Heart right ventricle (tissue), 16 donors: Measurements from ENCODE around the gene KNDC1. TPM values are rescaled to one million over a fixed set of nuclear protein-coding genes. Genes with fewer than 3 reads are reported as not detected.

Experiments
- ATAC-seq, 8 donors: fragments of 200-7000 bp; cut with Tn5 transposase; one replicate each; pipeline ENCODE4 v1.9.1; 2020; ENCODE audit warnings: mild to moderate bottlenecking in 8 of 8, moderate library complexity in 8 of 8, moderate number of reproducible peaks in 1 of 8
- DNase-seq, 2 donors: peaks; one replicate each; pipeline ENCODE4 v3.0.0-alpha.2; 2020
- H3K27ac ChIP-seq, 10 donors: fragments of 200-600 bp; sonication (generic) in 2 of 10; one replicate each; pipeline versions ENCODE4 v1.5.0 to v1.8.0; 2020 to 2022; ENCODE audit warnings: mild to moderate bottlenecking in 3 of 10
- H3K27me3 ChIP-seq, 7 donors: fragments of 200-600 bp; one replicate each; pipeline ENCODE4 v1.8.0; 2021 to 2022; ENCODE audit warnings: mild to moderate bottlenecking in 2 of 7
- H3K36me3 ChIP-seq, 9 donors: fragments of 200-600 bp; sonication (generic) in 1 of 9; one replicate each; pipeline versions ENCODE4 v1.5.0 to v1.8.0; 2020 to 2022; ENCODE audit warnings: mild to moderate bottlenecking in 2 of 9
- H3K4me1 ChIP-seq, 9 donors: fragments of 200-600 bp; sonication (generic) in 1 of 9; one replicate each; pipeline versions ENCODE4 v1.5.0 to v1.8.0; 2020 to 2022; ENCODE audit warnings: mild to moderate bottlenecking in 4 of 9
- H3K4me3 ChIP-seq, 10 donors: fragments of 200-600 bp; sonication (generic) in 2 of 10; one replicate each; pipeline versions ENCODE4 v1.5.0 to v1.8.0; 2020 to 2022; ENCODE audit warnings: mild to moderate bottlenecking in 7 of 10, moderate library complexity in 2 of 10
- H3K9me3 ChIP-seq, 11 donors: fragments of 200-600 bp in 10 of 11; sonication (generic) in 2 of 11; one replicate each; pipeline versions ENCODE4 v1.5.0 to v1.8.0; 2013 to 2022; ENCODE audit warnings: mild to moderate bottlenecking in 2 of 11, control low read depth in 1 of 11, moderate library complexity in 1 of 11
- CTCF ChIP-seq, 9 donors: fragments of 200-600 bp; sonication (generic) in 2 of 9; IDR thresholded peaks; one replicate each; pipeline versions ENCODE4 v1.5.0 to v1.8.0; 2021 to 2022; ENCODE audit warnings: antibody characterized with exemption in 9 of 9, mild to moderate bottlenecking in 5 of 9, moderate library complexity in 1 of 9
- WGBS, 2 donors: extraction: QIAGEN DNeasy Blood & Tissue Kit; methylation state at CpG; one replicate each; pipeline ENCODE4 v1.1.7; 2013; ENCODE audit warnings: inconsistent platforms in 1 of 2; 5-methylcytosine and 5-hydroxymethylcytosine counted together
- intact Hi-C, 10 donors: fragments of 100-400 bp; cut with DNase I; formaldehyde crosslinking; loops; one replicate each; pipeline versions ENCODE4 v1.11.1 to v1.14.2; 2022
- polyA plus RNA-seq, 2 donors: library from polyadenylated mRNA; stranded (reverse); fragments of 200-250 nt; gene quantifications; one replicate each; pipeline ENCODE4 v1.2.3, GENCODE V29; 2013
- total RNA-seq, 10 donors: library from RNA; stranded (reverse); fragmentation: NEBNext Ultra II Directional in 3 of 10; extraction: Animal tissue kit (Norgen Biotek cat#: 25700) in 3 of 10; gene quantifications; one replicate each; pipeline versions ENCODE4 v1.2.1 to v1.2.4, GENCODE V29; 2021 to 2023
- donor health status: Arrhythmogenic right ventricular cardiomyopathy.
- donor health status: ischemic (EF 13 %, LVEDD 7.1; RV severe dilation, severe dysfunction).
- donor health status: healthy with polysubstance abuse.
- donor health status: DM: no; HTN: yes; CAD: no.
- donor health status: DM: no; HTN: no; CAD: no.
- donor health status: ischemic (EF 25% LVEDD 6.9; RV normal size, moderate dysfunction).
- donor health status: ischemic (EF 25% LVEDD 5.7; RV mildly dilated, moderate dysfunction).
- donor health status: healthy.
- donor health status: DM: yes; HTN: yes; CAD: no.
- donor health status: Ischemic cardiomyopathy.
- donor health status: ischemic (EF 35%, LVEDD 5.7; RV mildly dilated, moderate dysfunction).
- donor health status: nonischemic (EF 11% LVEDD 7.7; RV severe dilation, severe dysfunction).
- donor health status: DM: yes; HTN: yes; CAD: no.
- donor health status: PGD.
- donor health status: ischemic (EF 29% LVEDD 5.4; RV normal size, mild dysfunction).
- donor health status: nonischemic (EF 23%, LVEDD 6.1; RV moderate dilation, normal function).

KNDC1 gene
- total and polyA plus RNA-seq, 12 donors: 0.04 to 0.88 (median 0.14) TPM; not detected in 3

- Histone ChIP-seq H3K27me3 (peaks cover 0 to 26% (median 16%) of the 10 kb centered on the region in 7 donors), H3K4me3 (no peak overlapping the region), H3K36me3 (no peaks in the 10 kb centered on the region), H3K4me1 (peaks cover 0 to under 1% (median 0%) of the 10 kb centered on the region in 9 donors), H3K27ac (no peak overlapping the region), H3K9me3 (no peaks in the 10 kb centered on the region)
- WGBS, 2 donors: 70 to 73% methylated on average over 20 of the region's 20 CpGs
- intact Hi-C loops: loop anchor here in 5 of 10 donors (10.0 kb wide), 4 partner anchors 185 to 445 kb away; partner anchors contain the start of gene CFAP46 (in 1 of the 5)
- ATAC-seq: no peak
- TF ChIP-seq CTCF (IDR thresholded peaks at IDR 0.05): no peak
- DNase-seq: no peak
These were observed 30.0 kb upstream of the KNDC1 start for GRCh38 chr10:133129859-133130495.

DNA sequence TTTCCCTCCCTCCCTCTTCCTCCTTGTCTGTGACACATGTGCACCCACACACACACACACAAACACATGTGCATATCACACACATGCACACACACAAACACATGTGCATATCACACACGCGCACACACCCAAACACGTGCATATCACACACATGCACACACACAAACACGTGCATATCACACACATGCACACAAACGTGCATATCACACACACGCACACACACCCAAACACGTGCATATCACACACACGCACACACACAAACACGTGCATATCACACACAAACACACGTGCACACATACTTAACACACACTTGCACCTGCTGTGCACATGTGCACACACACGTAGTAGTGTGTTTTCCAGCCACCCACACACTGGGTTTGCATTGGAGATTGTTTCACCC is 29.4 kb upstream of the KNDC1 start:
- Histone ChIP-seq H3K36me3 (no peaks in the 10 kb centered on the region), H3K4me3 (no peak overlapping the region), H3K27ac (no peak overlapping the region), H3K9me3 (no peaks in the 10 kb centered on the region), H3K27me3 (peaks cover 0 to 26% (median 11%) of the 10 kb centered on the region in 7 donors), H3K4me1 (no peaks in the 10 kb centered on the region)
- 80 to 89% methylated on average over 11 of the region's 11 CpGs for WGBS, 2 donors
- no peak for DNase-seq
- no peak for TF ChIP-seq CTCF (IDR thresholded peaks at IDR 0.05)
- no peak for ATAC-seq
- intact Hi-C loops: no loop called here

GRCh38 chr10:133131053-133131452 is 29.0 kb upstream of the KNDC1 start:
- Histone ChIP-seq H3K27ac (no peak overlapping the region), H3K4me1 (no peaks in the 10 kb centered on the region), H3K36me3 (no peaks in the 10 kb centered on the region), H3K27me3 (peaks cover 0 to 21% (median 7%) of the 10 kb centered on the region in 7 donors), H3K9me3 (no peaks in the 10 kb centered on the region), H3K4me3 (no peak overlapping the region)
- ATAC-seq: no peak
- TF ChIP-seq CTCF (IDR thresholded peaks at IDR 0.05): no peak
- WGBS, 2 donors: 76 to 78% methylated on average over 18 of the region's 18 CpGs
- intact Hi-C loops: no loop called here
- no peak for DNase-seq

DNA sequence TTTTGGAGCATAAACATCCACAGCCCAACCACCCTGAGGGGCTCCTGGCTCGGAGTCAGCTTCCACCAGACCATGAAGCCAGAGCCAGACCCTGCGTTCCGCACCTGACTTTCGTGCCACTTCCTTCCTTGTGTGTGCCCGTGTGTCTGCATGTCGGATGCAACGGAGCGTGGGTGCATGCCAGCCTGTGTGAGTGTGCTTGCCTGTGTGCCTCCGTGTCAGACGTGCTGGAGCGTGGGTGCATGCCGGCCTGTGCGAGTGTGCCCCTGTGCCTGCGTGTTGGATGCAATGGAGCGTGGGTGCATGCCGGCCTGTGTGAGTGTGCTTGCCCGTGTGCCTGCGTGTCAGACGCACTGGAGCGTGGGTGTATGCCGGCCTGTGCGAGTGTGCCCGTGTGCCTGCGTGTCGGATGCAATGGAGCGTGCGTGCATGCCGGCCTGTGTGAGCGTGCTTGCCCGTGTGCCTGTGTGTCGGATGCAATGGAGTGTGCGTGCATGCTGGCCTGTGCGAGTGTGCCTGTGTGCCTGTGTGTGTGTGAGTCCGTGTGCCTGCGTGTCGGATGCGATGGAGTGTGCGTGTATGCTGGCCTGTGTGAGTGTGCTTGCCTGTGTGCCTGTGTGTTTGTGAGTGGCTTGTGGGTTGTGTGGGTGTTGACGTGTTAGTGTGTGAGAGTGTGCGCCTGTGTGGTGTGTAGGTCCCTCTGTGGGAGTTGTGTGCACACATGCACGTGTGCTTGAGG is 28.1 kb upstream of the KNDC1 start:
- WGBS, 2 donors: 85 to 89% methylated on average over 41 of the region's 41 CpGs
- Histone ChIP-seq H3K27ac (no peak overlapping the region), H3K4me3 (no peak overlapping the region), H3K36me3 (no peaks in the 10 kb centered on the region), H3K4me1 (no peaks in the 10 kb centered on the region), H3K9me3 (no peaks in the 10 kb centered on the region), H3K27me3 (peaks cover 0 to 14% (median 0%) of the 10 kb centered on the region in 7 donors)
- DNase-seq: no peak
- intact Hi-C loops: no loop called here
- TF ChIP-seq CTCF (IDR thresholded peaks at IDR 0.05): no peak
- ATAC-seq: peak in 2 of 8 donors; percentile 14 to 37
